Testis (tissue), 3 donors: ENCODE results near the gene C16orf89. TPM values are rescaled to one million over a fixed set of nuclear protein-coding genes. Genes with fewer than 3 reads are reported as not detected.

Source experiments
- DNase-seq: peaks from one replicate; pipeline ENCODE4 v3.0.0-alpha.2; 2019
- H3K27ac ChIP-seq, 2 donors: fragments of 200-600 bp; sonication (generic); one replicate each; pipeline ENCODE4 v1.5.1; 2019
- H3K27me3 ChIP-seq: fragments of 200-600 bp; sonication (generic); one replicate; pipeline ENCODE4 v1.5.1; 2019
- H3K36me3 ChIP-seq: fragments of 200-600 bp; sonication (generic); one replicate; pipeline ENCODE4 v1.5.1; 2017; ENCODE audit warnings: low read depth; ENCODE audit errors: missing control alignments
- H3K4me1 ChIP-seq: fragments of 200-600 bp; sonication (generic); one replicate; pipeline ENCODE4 v1.5.1; 2019
- H3K4me3 ChIP-seq, 2 donors: fragments of 200-600 bp; sonication (generic); one replicate each; pipeline ENCODE4 v1.5.1; 2017 to 2019
- H3K9me3 ChIP-seq: fragments of 200-600 bp; sonication (generic); one replicate; pipeline ENCODE4 v1.5.1; 2017
- POLR2A ChIP-seq: fragments of 450-650 bp; IDR thresholded peaks from one replicate; pipeline ENCODE4 v1.6.1; 2017; ENCODE audit warnings: antibody characterized with exemption, mild to moderate bottlenecking, moderate library complexity
- WGBS, 2 donors: methylation state at CpG; one replicate each; pipeline ENCODE4 v1.1.5; 2018; 5-methylcytosine and 5-hydroxymethylcytosine counted together
- intact Hi-C: fragments of 100-400 bp; cut with DNase I; formaldehyde crosslinking; loops from one replicate; pipeline ENCODE4 v1.15.1; 2023; ENCODE audit warnings: low total_unique reads
- polyA plus RNA-seq: library from polyadenylated mRNA; stranded (reverse); fragments of 350-450 nt; fragmentation: Illumina TruSeq; extraction: RNeasy Lipid Tissue Mini Kit (QIAGEN cat#74804); gene quantifications from one replicate; pipeline ENCODE4 v1.2.3, GENCODE V29; 2014; ENCODE audit warnings: low read depth, low replicate concordance; ENCODE audit not compliant: insufficient read depth
- total RNA-seq, 2 donors: library from RNA; depleted of rRNA; stranded (reverse); fragments of >200 nt; gene quantifications; one replicate each; pipeline ENCODE4 v1.2.3, GENCODE V29; 2016
- TF ChIP-seq, protein P1 (sequence below), 3 experiments: fragments of 450-650 bp in 2 of 3; fragments of 200-600 bp in 1 of 3; sonication (generic) in 1 of 3; IDR thresholded peaks; one replicate each; pipeline ENCODE4 v1.5.1; 2016 to 2019; ENCODE audit warnings: antibody characterized with exemption in 3 of 3, mild to moderate bottlenecking in 2 of 3, moderate library complexity in 1 of 3

C16orf89 gene
- total and polyA plus RNA-seq, 3 donors from 2014 or later = 1.2 to 10.8 (median 2.4) TPM

DNA sequence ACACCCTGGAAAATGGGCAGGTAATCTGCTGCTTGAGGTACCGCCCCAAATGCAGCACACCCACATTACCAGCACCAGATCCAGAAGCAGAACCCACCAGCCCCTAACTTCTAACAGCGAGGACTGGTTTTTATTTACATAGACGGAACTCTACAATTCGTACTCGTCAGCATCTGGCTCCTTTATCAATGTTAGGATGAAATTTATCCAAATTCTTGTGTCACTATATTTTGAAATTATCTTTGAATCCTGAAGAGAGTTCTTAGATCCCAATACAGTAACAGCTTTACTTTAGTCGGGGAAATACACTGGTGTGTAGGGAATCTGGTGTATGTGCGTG is 5.6 kb upstream of the C16orf89 start:
- no peak for DNase-seq
- Histone ChIP-seq H3K27me3 (no peaks in the 10 kb centered on the region), H3K36me3 (no peaks in the 10 kb centered on the region), H3K4me1 (peaks cover 11% of the 10 kb centered on the region), H3K4me3 (peak overlapping the region; percentile 62 to 85), H3K9me3 (no peaks in the 10 kb centered on the region), H3K27ac (peak overlapping the region; percentile 64 to 85)
- intact Hi-C loops = no loop called here
- WGBS, 2 donors = 25 to 43% methylated on average over 7 of the region's 7 CpGs
- no peak for TF ChIP-seq POLR2A
- TF ChIP-seq, protein P1, sequence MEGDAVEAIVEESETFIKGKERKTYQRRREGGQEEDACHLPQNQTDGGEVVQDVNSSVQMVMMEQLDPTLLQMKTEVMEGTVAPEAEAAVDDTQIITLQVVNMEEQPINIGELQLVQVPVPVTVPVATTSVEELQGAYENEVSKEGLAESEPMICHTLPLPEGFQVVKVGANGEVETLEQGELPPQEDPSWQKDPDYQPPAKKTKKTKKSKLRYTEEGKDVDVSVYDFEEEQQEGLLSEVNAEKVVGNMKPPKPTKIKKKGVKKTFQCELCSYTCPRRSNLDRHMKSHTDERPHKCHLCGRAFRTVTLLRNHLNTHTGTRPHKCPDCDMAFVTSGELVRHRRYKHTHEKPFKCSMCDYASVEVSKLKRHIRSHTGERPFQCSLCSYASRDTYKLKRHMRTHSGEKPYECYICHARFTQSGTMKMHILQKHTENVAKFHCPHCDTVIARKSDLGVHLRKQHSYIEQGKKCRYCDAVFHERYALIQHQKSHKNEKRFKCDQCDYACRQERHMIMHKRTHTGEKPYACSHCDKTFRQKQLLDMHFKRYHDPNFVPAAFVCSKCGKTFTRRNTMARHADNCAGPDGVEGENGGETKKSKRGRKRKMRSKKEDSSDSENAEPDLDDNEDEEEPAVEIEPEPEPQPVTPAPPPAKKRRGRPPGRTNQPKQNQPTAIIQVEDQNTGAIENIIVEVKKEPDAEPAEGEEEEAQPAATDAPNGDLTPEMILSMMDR (IDR thresholded peaks at IDR 0.05) = no peak

DNA sequence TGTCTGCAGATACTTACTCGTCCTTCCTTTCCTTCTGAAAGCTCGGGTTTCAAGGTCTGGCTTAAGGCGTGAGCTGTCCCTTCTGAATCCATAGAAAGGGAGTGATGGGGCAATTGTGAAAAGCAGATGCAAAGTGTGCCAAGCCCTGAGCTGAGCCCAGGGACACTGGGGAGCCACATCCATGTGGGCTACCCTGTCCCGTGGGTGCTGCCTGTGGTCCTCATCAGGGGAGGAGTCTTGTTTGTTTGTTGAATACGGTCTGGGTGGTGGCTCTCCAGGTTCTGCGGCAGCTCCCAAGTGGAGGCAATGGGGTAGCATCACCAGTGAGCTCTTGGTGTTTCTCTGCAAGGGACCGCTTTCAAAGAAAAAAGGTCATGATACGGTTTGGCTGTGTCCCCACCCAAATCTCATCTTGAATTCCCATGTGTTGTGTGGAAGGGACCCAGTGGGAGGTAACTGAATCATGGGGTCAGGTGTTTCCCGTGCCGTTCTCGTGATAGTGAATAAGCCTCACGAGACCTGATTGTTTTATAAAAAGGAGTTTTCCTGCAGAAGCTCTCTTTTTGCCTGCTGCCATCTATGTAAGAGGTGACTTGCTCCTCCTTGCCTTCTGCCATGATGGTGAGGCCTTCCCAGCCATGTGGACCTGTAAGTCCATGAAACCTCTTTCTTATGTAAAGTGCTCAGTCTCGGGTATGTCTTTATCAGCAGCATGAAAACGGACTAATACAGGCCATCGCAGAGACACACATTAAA is 4.9 kb upstream of the C16orf89 start:
- 84 to 86% methylated on average over 15 of the region's 15 CpGs for WGBS, 2 donors
- H3K9me3 ChIP-seq = no peaks in the 10 kb centered on the region
- no peaks in the 10 kb centered on the region for H3K36me3 ChIP-seq
- H3K27ac ChIP-seq = no peak overlapping the region
- DNase-seq = no peak
- no peak for TF ChIP-seq POLR2A
- TF ChIP-seq, protein P1 (IDR thresholded peaks at IDR 0.05) = no peak
- H3K4me3 ChIP-seq = no peak overlapping the region
- intact Hi-C loops = no loop called here
- peaks cover 11% of the 10 kb centered on the region for H3K4me1 ChIP-seq
- H3K27me3 ChIP-seq = no peaks in the 10 kb centered on the region

DNA sequence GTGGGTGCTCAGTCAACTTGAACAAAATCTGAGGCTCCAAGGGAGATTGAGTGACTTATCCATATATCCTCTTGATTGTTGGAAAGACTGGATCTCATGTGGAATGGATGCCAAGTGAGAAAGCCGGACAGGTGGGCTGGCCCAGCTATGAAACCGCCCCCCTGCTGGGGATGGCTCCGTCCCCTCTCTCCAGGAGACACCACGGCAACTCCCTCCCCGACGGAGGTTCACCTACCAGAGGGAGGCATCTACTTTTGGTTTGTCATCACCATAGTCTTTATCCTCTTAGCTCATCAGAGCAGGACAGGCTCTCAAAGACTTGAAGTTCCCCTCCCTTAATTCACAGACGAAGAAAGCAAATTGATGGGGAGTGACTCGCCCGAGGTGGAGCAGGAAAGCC is 4.1 kb upstream of the C16orf89 start:
- 90 to 96% methylated on average over 9 of the region's 9 CpGs for WGBS, 2 donors
- Histone ChIP-seq H3K36me3 (no peaks in the 10 kb centered on the region), H3K4me1 (peaks cover 11% of the 10 kb centered on the region), H3K4me3 (no peak overlapping the region), H3K27me3 (no peaks in the 10 kb centered on the region), H3K9me3 (no peaks in the 10 kb centered on the region), H3K27ac (no peak overlapping the region)
- DNase-seq = no peak
- intact Hi-C loops = no loop called here
- TF ChIP-seq, protein P1 (IDR thresholded peaks at IDR 0.05) = no peak
- TF ChIP-seq POLR2A = no peak

DNA sequence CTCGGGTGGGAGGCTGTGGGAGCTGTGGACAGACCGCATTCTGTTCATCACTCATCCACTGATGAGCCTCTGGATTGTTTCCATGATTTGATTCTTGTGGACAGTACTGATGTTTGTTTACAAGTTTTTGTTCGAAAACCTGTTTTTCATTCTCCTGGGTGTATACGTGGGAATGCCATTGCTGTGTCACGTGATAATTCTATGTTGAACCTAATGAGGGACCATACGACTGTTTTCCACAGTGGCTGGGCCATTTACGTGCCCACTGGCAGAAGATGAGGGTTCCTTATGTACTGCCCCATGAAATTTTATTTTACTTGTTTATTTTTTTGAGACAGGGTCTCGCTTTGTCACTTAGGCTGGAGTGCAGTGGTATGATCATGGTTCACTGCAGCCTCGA is 3.3 kb upstream of the C16orf89 start:
- TF ChIP-seq, protein P1 (IDR thresholded peaks at IDR 0.05) = no peak
- no peak for TF ChIP-seq POLR2A
- DNase-seq = no peak
- Histone ChIP-seq H3K36me3 (no peaks in the 10 kb centered on the region), H3K4me1 (peaks cover 11% of the 10 kb centered on the region), H3K27ac (no peak overlapping the region), H3K27me3 (no peaks in the 10 kb centered on the region), H3K9me3 (no peaks in the 10 kb centered on the region), H3K4me3 (no peak overlapping the region)
- WGBS, 2 donors = 87 to 89% methylated on average over 9 of the region's 9 CpGs
- intact Hi-C loops = no loop called here

DNA sequence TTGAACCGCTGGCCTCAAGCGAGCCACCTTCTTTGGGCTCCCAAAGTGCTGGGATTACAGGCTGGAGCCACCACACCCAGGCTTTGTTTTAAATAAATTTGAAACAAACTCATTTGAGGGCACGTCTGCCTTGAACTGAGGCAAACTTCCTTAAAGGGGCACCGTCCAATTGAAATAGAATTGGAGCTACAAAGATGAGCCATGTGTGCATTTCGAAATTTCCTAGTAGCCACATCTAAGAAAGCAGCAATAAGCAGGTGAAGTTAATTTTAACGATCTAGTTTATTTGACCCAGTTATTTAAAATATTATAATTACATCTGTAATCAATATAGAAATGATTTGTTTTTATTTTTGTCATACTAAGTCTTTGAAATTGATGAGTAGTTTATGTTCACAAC is 755 bp upstream of the C16orf89 start:
- no peak overlapping the region for H3K27ac ChIP-seq
- intact Hi-C loops = no loop called here
- WGBS, 2 donors = 81 to 86% methylated on average over 6 of the region's 6 CpGs
- no peaks in the 10 kb centered on the region for H3K36me3 ChIP-seq
- no peaks in the 10 kb centered on the region for H3K4me1 ChIP-seq
- no peak overlapping the region for H3K4me3 ChIP-seq
- H3K9me3 ChIP-seq = no peaks in the 10 kb centered on the region
- DNase-seq = no peak
- no peaks in the 10 kb centered on the region for H3K27me3 ChIP-seq
- TF ChIP-seq, protein P1 (IDR thresholded peaks at IDR 0.05) = no peak
- TF ChIP-seq POLR2A = no peak
